HG02571 (cell line): ENCODE measurements around the gene MUC12.
"Not testable (repeated sequence)": the region's sequence is repeated elsewhere in the genome, so short reads cannot be mapped to it uniquely, and the experiment has no call there.

Experiments
- ATAC-seq: cut with Tn5 transposase; IDR thresholded peaks from one replicate; pipeline ENCODE4 v1.9.1; 2021; ENCODE audit warnings: mild to moderate bottlenecking, moderate library complexity; ENCODE audit not compliant: unreplicated experiment

MUC12 gene

GRCh38 chr7:100984241-100984918 lies 15.0 kb downstream of the MUC12 start:
- not testable (repeated sequence) for ATAC-seq

DNA sequence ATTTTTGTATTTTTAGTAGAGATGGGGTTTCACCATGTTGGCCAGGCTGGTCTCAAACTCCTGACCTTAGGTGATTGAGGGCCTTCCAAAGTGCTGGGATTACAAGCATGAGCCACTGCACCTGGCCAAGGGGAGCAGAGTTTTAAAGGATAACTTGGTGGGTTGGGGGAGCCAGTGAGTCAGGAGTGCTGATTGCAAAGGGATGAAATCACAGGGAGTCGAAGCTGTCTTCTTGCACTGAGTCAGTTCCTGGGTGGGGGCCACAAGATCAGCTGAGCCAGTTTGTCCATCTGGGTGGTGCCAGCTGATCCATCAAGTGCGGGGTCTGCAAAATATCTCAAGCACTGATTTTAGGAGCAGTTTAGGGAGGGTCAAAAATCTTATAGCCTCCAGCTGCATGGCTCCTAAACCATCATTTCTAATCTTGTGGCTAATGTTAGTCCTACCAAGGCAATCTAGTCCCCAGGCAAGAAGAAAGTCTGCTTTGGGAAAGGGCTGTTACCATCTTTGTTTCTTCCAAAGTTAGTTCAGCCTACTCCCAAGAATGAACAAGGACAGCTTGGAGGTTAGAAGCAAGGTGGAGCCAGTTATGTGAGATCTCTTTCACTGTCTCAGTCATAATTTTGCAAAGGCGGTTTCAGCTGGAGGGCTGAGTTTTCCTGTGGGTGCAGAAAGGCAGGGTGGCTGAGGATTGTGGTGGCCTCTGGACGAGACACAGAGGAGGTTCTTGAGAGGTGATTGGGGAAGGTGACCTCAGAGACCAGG lies 15.8 kb downstream of the MUC12 start:
- ATAC-seq, result not testable (repeated sequence)

- no peak for ATAC-seq
Measured at GRCh38 chr7:100991631-100992030, 22.3 kb downstream of the MUC12 start.

GRCh38 chr7:100992280-100992679 lies 22.9 kb downstream of the MUC12 start:
- not testable (repeated sequence) for ATAC-seq

DNA sequence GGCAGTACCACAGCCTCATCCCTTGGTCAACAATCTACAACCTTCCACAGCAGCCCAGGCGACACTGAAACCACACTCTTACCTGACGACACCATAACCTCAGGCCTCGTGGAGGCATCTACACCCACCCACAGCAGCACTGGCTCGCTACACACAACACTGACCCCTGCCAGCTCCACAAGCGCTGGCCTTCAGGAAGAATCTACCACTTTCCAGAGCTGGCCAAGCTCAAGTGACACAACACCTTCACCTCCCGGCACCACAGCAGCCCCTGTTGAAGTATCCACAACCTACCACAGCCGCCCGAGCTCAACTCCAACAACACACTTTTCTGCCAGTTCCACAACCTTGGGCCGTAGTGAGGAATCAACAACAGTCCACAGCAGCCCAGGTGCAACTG lies 25.3 kb downstream of the MUC12 start:
- ATAC-seq, result not testable (repeated sequence)

- ATAC-seq, result not testable (repeated sequence)
Measured at GRCh38 chr7:100998530-100998929, 29.2 kb downstream of the MUC12 start.

- ATAC-seq, result not testable (repeated sequence)
Measured at GRCh38 chr7:100999334-100999733, 30.0 kb downstream of the MUC12 start.

DNA sequence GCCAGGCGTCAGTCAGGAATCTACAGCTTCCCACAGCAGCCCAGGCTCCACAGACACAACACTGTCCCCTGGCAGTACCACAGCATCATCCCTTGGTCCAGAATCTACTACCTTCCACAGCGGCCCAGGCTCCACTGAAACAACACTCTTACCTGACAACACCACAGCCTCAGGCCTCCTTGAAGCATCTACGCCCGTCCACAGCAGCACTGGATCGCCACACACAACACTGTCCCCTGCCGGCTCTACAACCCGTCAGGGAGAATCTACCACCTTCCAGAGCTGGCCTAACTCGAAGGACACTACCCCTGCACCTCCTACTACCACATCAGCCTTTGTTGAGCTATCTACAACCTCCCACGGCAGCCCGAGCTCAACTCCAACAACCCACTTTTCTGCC lies 30.7 kb downstream of the MUC12 start:
- not testable (repeated sequence) for ATAC-seq

GRCh38 chr7:101002333-101002732 lies 33.0 kb downstream of the MUC12 start:
- ATAC-seq, result not testable (repeated sequence)

DNA sequence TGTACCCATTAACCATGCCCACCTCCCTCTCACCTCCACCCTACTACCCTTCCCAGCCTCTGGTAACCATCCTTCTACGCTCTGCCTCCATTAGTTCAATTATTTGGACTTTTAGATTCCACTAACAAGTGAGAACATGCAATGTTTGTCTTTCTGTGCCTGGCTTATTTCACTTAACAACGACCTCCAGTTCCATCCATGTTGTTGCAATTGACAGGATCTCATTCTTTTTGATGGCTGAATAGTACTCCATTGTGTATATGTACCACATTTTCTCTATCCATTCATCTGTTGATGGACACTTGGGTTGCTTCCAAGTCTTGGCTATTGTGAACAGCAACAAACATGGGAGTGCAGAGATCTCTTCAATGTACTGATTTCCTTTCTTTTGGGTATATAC lies 38.0 kb downstream of the MUC12 start:
- ATAC-seq, result not testable (repeated sequence)

DNA sequence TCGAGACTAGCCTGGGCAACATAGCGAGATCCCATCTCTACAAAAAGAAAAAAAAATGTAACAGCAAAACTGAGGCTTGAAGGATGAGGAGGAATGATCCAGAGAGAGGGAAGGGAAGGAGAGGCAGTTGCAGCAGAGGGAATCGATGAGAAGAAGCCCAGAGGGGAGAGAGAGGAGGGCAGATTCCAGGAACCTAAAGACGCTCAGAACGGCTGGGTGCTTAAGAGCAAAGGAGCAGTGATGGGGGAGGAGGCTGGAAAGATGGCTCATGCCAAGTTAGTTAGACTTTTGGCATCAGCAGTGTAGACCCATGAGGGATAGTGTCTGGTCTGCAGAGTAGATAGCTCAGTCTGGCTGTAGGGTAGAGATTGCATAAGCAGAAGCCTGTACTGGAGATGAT lies 40.3 kb downstream of the MUC12 start:
- no peak for ATAC-seq

DNA sequence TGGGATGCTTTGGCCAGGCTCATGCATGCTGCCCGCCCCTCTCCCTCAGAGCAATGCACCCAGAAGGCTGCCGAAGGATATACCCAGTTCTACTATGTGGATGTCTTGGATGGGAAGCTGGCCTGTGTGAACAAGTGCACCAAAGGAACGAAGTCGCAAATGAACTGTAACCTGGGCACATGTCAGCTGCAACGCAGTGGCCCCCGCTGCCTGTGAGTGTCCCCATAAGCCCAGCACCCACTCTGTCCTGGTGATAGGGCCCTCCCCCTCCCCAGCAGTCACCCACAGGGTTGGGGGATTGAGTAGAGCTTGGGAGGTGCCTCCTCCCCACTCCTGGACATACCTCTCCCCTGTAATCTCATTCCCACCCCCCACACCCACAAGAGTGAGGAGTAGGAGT lies 43.6 kb downstream of the MUC12 start:
- ATAC-seq, result no peak

DNA sequence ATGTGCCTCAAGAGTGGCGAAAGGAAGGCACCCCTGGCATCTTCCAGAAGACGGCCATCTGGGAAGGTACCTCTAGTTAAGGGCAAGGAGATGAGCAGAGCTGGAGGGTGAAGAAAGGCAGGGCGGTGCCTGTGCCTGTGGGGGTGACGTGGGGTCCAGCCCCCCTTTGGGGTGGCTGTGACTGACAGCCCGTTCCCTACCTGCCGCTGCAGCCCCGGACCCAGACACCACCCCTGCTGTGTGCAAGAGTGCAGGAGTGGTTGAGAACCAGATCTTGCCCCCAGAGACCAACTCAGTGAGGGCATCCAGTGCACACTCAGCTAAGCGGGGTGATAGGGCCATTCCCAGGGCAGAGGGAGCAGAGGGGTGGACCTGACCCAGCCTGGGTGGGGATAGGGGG lies 46.3 kb downstream of the MUC12 start:
- ATAC-seq, result no peak

GRCh38 chr7:101017064-101017777 lies 47.9 kb downstream of the MUC12 start:
- peak; percentile 72 for ATAC-seq

DNA sequence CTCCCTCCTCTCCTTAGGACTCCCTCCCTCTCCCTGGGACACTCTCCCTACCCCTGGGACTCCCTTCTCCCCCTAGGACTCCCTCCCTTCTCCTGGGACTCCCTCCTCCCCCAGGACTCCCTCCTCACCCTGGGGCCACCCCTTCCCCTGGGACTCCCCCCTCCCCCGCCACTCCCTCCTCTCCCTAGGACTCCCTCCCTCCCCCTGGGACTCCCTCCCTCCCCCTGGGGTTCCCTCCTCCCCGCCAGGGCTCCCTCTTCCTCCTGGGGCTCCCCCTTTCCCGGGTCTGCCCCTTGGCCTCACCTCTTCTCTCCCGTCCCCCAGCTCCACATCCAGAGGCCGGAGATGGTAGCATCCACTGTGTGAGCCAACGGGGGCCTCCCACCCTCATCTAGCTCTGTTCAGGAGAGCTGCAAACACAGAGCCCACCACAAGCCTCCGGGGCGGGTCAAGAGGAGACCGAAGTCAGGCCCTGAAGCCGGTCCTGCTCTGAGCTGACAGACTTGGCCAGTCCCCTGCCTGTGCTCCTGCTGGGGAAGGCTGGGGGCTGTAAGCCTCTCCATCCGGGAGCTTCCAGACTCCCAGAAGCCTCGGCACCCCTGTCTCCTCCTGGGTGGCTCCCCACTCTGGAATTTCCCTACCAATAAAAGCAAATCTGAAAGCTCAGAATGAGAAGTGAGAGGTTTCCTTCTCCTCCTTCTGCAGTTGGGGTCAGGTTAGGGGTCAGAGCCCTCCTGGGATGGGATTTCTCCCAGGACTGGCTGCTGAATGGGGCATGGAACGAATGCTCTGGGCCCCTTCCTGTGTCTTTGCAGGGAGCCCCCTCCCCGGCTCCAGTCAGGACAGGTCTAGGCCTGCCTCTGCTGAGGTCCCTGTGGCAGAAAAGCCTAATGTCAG lies 49.2 kb downstream of the MUC12 start:
- ATAC-seq, result no peak

DNA sequence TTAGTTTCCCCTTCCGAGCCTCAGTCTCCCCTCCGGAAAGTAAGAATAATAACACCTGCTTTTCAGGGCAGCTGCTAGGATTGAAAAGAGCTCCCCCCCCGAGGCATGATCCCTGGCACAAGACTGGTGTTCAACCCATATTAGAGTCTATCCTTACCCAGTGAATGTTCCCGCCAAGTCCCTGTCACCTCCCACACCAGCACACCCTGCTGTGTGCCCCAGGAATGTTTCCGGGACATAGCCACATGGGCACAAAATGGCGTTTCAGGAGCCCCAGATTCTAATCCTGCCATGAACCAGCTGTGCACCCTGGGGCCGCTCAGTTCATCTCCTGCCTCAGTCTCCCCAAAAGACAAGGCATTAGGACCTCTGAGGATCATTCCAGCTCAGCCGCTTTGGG lies 51.1 kb downstream of the MUC12 start:
- ATAC-seq, result no peak

- no peak for ATAC-seq
Measured at GRCh38 chr7:101021703-101022102, 52.3 kb downstream of the MUC12 start.

DNA sequence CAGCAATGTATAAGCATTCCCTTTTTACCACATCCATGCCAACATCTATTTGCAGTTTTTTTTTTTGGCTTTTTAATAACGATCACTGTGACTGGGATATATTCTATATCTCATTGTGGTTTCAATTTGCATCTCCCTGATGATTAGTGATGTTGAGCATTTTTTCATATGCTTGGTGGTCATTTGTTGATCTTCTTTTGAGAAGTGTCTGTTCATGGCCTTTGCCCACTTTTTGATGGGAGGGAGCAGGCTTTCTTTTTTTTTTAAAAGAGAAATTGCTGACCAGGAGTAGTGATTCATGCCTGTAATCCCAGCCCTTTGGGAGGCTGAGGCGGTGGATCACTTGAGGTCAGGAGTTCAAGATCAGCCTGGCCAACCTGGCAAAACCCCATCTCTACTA lies 54.5 kb downstream of the MUC12 start:
- ATAC-seq, result no peak

GRCh38 chr7:101031082-101031481 lies 61.7 kb downstream of the MUC12 start:
- no peak for ATAC-seq

DNA sequence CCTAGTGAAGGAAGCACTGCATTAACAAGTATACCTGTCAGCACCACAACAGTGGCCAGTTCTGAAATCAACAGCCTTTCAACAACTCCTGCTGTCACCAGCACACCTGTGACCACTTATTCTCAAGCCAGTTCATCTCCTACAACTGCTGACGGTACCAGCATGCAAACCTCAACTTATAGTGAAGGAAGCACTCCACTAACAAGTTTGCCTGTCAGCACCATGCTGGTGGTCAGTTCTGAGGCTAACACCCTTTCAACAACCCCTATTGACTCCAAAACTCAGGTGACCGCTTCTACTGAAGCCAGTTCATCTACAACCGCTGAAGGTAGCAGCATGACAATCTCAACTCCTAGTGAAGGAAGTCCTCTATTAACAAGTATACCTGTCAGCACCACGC lies 66.6 kb downstream of the MUC12 start:
- no peak for ATAC-seq

DNA sequence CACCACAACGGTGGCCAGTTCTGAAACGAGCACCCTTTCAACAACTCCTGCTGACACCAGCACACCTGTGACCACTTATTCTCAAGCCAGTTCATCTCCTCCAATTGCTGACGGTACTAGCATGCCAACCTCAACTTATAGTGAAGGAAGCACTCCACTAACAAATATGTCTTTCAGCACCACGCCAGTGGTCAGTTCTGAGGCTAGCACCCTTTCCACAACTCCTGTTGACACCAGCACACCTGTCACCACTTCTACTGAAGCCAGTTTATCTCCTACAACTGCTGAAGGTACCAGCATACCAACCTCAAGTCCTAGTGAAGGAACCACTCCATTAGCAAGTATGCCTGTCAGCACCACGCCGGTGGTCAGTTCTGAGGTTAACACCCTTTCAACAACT lies 71.9 kb downstream of the MUC12 start:
- not testable (repeated sequence) for ATAC-seq
